Dermis microvascular lymphatic vessel endothelial cell (primary cell): ENCODE data around the gene CEBPA. TPM values are rescaled to one million over a fixed set of nuclear protein-coding genes. Genes with fewer than 3 reads are reported as not detected.

Source experiments
- DNase-seq, 2 donors: peaks; one replicate each; pipeline versions ENCODE4 v3.0.0 to v3.0.0-alpha.2; 2010; ENCODE audit warnings: low read depth in 2 of 2
- total RNA-seq: library from RNA; depleted of rRNA; stranded (reverse); fragments of >200 nt; gene quantifications from 2 replicates; pipeline ENCODE4 v1.2.1, GENCODE V29; 2014

CEBPA gene
- total RNA-seq, 1 donor from 2014 or later, result 0.13 TPM

DNA sequence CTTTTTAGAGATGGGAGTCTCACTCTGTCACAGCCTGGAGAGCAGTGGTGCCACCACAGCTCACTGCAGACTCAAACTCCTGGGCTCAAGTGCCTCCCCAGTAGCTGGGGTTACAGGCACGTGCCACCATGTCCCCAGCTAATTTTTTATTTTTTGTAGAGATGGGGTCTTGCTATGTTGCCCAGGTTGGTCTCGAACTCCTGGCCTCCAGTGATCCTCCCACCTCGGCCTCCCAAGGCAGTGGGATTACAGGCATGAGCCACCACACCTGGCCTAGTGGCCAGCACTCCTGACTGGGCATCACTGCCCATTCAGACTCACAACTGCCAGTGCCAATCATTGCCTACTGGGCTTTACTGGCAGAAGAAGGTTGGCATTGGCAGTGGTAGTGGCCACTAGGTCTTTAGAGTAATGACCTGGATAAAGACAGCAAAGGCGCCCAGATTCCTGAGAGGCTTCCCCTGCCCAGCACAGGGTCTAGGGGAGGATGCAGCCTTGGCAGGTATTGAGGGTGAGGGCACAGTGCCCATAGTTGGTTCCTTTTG, 49.8 kb downstream of the CEBPA start:
- no peak for DNase-seq

DNA sequence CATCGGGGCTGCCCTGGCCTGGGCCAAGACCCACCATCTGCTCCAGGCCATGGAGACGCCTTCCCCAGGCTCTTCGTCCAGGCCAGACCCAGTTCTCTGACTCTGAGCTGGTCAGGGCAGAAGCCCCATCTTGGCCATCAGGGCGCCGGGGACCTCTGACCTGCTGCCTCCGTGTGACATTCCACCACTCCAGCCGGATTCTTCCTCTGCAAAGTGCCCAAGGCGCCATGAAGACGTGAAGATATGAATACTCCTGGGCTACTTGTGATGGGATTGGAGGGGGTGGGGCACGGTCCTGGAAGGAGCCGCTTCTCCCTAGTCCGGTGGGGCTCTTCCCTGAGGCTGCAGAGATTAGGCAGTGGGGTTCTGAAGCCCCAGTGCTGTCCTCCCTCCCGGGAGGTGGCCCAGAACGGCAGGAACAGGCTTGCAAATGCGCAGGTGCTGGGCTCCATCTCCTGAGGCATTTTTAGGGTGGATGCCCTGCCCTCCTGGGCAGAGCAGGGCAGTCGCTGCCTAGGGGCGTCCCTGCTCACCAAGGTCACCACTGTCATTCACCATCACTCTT, 50.7 kb downstream of the CEBPA start:
- no peak for DNase-seq

GRCh38 chr19:33251076-33251475, 51.3 kb downstream of the CEBPA start:
- no peak for DNase-seq

GRCh38 chr19:33250500-33250899, 51.8 kb downstream of the CEBPA start:
- DNase-seq, result no peak

Other genes starting within 250 kb of the CEBPA start
- 5.9 and 15.8 TPM in 2 replicates for gene RHPN2, start 237.6 kb downstream of the CEBPA start, total RNA-seq
- gene GPATCH1, start 221.4 kb downstream of the CEBPA start, total RNA-seq, result 4.4 and 5.8 TPM in 2 replicates
- gene WDR88, start 170.4 kb downstream of the CEBPA start, total RNA-seq, result not detected in 2 replicates
- gene LRP3, start 108.2 kb downstream of the CEBPA start, total RNA-seq, result 6.9 and 13.0 TPM in 2 replicates
- not detected in 2 replicates for gene SLC7A10, start 76.7 kb downstream of the CEBPA start, total RNA-seq
- 23.9 and 26.3 TPM in 2 replicates for gene CEBPG, start 71.2 kb upstream of the CEBPA start, total RNA-seq
- 57.6 and 80.3 TPM in 2 replicates for gene PEPD, start 219.3 kb upstream of the CEBPA start, total RNA-seq